Endodermal cell (in vitro differentiated cells): ENCODE data around the gene CSNK1E. TPM values are rescaled to one million over a fixed set of nuclear protein-coding genes. Genes with fewer than 3 reads are reported as not detected.
"Not testable (repeated sequence)": the region's sequence is repeated elsewhere in the genome, so short reads cannot be mapped to it uniquely, and the experiment has no call there.

ENCODE experiments used
- DNase-seq: peaks from one replicate; pipeline ENCODE4 v3.0.0-alpha.2; 2017
- H3K27ac ChIP-seq: 2 replicates; pipeline ENCODE4 v1.5.1; 2013; ENCODE audit warnings: mild to moderate bottlenecking, low read depth, low read length, moderate library complexity
- H3K27me3 ChIP-seq: 2 replicates; pipeline ENCODE4 v1.6.1; 2013; ENCODE audit warnings: mild to moderate bottlenecking, low read length, moderate library complexity; ENCODE audit not compliant: insufficient read depth, control insufficient read depth, poor library complexity, severe bottlenecking
- H3K36me3 ChIP-seq: 2 replicates; pipeline ENCODE4 v1.7.0; 2013; ENCODE audit warnings: mild to moderate bottlenecking, low read length, moderate library complexity; ENCODE audit not compliant: control insufficient read depth, insufficient read depth
- H3K4me1 ChIP-seq: one replicate; pipeline ENCODE4 v1.7.0; 2013; ENCODE audit warnings: low read length; ENCODE audit not compliant: control insufficient read depth, insufficient read depth
- H3K4me3 ChIP-seq: 2 replicates; pipeline ENCODE4 v1.5.1; 2013; ENCODE audit warnings: mild to moderate bottlenecking, low read length, moderate library complexity
- H3K9ac ChIP-seq: 2 replicates; pipeline ENCODE4 v1.6.1; 2013; ENCODE audit warnings: mild to moderate bottlenecking, low read length, moderate library complexity; ENCODE audit not compliant: poor library complexity, severe bottlenecking; ENCODE audit errors: extremely low read depth
- H3K9me3 ChIP-seq: 2 replicates; pipeline ENCODE4 v1.6.1; 2013; ENCODE audit warnings: mild to moderate bottlenecking, low read length, moderate library complexity; ENCODE audit not compliant: control insufficient read depth
- H3K27ac Mint-ChIP-seq: 2 replicates; pipeline ENCODE4 v1.8.0; 2020; ENCODE audit warnings: mixed read lengths
- H3K27me3 Mint-ChIP-seq: 2 replicates; pipeline ENCODE4 v1.8.0; 2021; ENCODE audit warnings: mild to moderate bottlenecking, mixed read lengths; ENCODE audit not compliant: insufficient read depth
- H3K36me3 Mint-ChIP-seq: 2 replicates; pipeline ENCODE4 v1.8.0; 2020; ENCODE audit warnings: low read depth, mixed read lengths
- H3K4me1 Mint-ChIP-seq: 2 replicates; pipeline ENCODE4 v1.8.0; 2020; ENCODE audit warnings: mixed read lengths
- H3K4me3 Mint-ChIP-seq: 2 replicates; pipeline ENCODE4 v1.8.0; 2020; ENCODE audit warnings: mild to moderate bottlenecking, moderate library complexity, mixed read lengths
- H3K9me3 Mint-ChIP-seq: 2 replicates; pipeline ENCODE4 v1.8.0; 2020; ENCODE audit warnings: mild to moderate bottlenecking, mixed read lengths
- WGBS, 2 experiments: methylation state at CpG; one replicate each; pipeline versions ENCODE4 v1.1.5 to v1.1.7; 2013; ENCODE audit warnings: missing lambda C conversion rate in 2 of 2, mixed read lengths in 1 of 2; ENCODE audit not compliant: insufficient coverage in 1 of 2, insufficient read length in 1 of 2; 5-methylcytosine and 5-hydroxymethylcytosine counted together
- long read RNA-seq, 4 experiments: library from polyadenylated mRNA in 2 of 4; library from RNA in 1 of 4; library from capped mRNA in 1 of 4; stranded (forward) in 3 of 4; unstranded in 1 of 4; transcript quantifications; one replicate each; pipeline ENCODE4 v2.0.0, GENCODE V29; 2020 to 2021; ENCODE audit warnings: inconsistent platforms in 1 of 4
- polyA plus RNA-seq, 2 experiments: library from polyadenylated mRNA; stranded (reverse); fragments of 50-300 nt; gene quantifications; one replicate each; pipeline ENCODE4 v1.2.3, GENCODE V29; 2013
- total RNA-seq, 2 donors: library from RNA; stranded (reverse); fragmentation: NEBNext Ultra II Directional in 1 of 2; extraction: Animal tissue kit (Norgen Biotek cat#: 25700) in 1 of 2; gene quantifications; 2 replicates in 1 of 2; 3 replicates in 1 of 2; pipeline ENCODE4 v1.2.1, GENCODE V29; 2021
- TF ChIP-seq, protein P1 (sequence below): fragments of 200-600 bp; sonication (generic); conservative IDR thresholded peaks from 2 replicates; pipeline ENCODE4 v1.5.0; 2021; ENCODE audit warnings: antibody characterized with exemption, mild to moderate bottlenecking

Gene CSNK1E
- total RNA-seq = 100 to 1,000 TPM; 224 to 229 TPM
- polyA plus RNA-seq (2013, experiment 1 of 2) = 167 TPM
- 148 TPM for polyA plus RNA-seq (2013, experiment 2 of 2)
- long read RNA-seq, experiment 1, transcript CSNK1E-203 (11 exons, 2,791 nt) = major isoform, 10 of 53 reads
- long read RNA-seq, experiment 1, partial matches to known transcripts = 17 of 53 reads
- long read RNA-seq, experiment 1, other reads (novel, unspliced or antisense) = 25 of 53 reads
- long read RNA-seq, experiment 2, transcript CSNK1E-205 (8 exons, 2,127 nt) = minor isoform, 6 of 376 reads
- long read RNA-seq, experiment 2, transcript CSNK1E-203 (11 exons, 2,791 nt) = major isoform, 265 of 376 reads
- long read RNA-seq, experiment 2, partial matches to known transcripts = 22 of 376 reads
- long read RNA-seq, experiment 2, other reads (novel, unspliced or antisense) = 76 of 376 reads
- long read RNA-seq, experiment 3, transcript CSNK1E-203 (11 exons, 2,791 nt) = major isoform, 5 of 24 reads
- long read RNA-seq, experiment 3, partial matches to known transcripts = 5 of 24 reads
- long read RNA-seq, experiment 3, other reads (novel, unspliced or antisense) = 14 of 24 reads
- long read RNA-seq, experiment 4, partial matches to known transcripts = 0 of 11 reads
- long read RNA-seq, experiment 4, other reads (novel, unspliced or antisense) = 10 of 11 reads

DNA sequence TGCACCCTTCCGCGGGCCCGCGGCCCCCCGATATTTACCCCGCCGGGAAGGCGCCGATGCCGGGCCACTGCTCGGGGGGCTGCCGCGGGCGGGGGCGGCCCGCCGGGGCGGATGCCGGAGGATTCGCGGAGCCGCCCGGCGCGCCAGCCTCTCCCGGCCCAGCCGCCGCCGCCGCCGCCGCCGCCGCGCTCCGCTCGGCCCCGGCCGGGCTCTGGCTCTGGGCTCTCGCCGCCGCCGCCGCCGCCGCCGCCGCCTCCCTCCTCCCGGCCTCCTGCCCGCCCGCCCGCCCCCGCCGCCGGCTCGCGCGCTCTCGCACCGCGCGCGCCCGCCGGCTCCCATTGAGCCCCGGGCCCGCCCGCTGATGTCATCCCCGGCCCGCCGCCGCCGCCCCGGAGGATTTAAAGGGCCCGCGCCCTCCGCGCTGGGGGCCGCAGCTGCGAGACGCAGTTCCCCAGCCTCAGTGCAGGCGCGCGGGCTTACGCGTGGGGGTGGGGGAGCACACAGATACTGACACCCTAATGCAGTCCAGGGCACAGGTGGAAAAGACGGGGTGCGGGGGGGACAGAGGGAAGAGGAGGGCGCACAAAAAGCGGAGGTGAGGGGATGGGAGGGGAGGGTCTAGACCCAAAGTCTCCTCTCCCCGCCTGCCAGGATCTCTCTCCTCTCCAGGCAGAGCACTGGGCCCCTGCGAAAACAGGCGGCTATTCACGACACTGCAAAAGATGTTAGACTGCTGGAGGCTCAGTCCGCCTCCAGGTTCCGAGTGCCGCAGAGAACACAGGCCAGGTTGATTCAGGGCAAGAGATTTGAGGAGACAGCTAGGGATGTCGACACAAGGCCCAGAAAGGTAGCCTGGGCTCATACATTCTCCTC is at the start of gene CSNK1E:
TSS of gene CSNK1E (minus strand) at position 312 of the 873 bp plus-strand sequence. CDS start 3,276 bp downstream, outside the sequence.
- Mint-ChIP-seq H3K36me3 (peaks cover 16% of the 10 kb centered on the region), H3K9me3 (no peaks in the 10 kb centered on the region), H3K27me3 (no peaks in the 10 kb centered on the region), H3K4me1 (peaks cover 48% of the 10 kb centered on the region), H3K4me3 (peak within 1 kb of the TSS; percentile 96), H3K27ac (peak within 1 kb of the TSS; percentile 98)
- TF ChIP-seq, protein P1, sequence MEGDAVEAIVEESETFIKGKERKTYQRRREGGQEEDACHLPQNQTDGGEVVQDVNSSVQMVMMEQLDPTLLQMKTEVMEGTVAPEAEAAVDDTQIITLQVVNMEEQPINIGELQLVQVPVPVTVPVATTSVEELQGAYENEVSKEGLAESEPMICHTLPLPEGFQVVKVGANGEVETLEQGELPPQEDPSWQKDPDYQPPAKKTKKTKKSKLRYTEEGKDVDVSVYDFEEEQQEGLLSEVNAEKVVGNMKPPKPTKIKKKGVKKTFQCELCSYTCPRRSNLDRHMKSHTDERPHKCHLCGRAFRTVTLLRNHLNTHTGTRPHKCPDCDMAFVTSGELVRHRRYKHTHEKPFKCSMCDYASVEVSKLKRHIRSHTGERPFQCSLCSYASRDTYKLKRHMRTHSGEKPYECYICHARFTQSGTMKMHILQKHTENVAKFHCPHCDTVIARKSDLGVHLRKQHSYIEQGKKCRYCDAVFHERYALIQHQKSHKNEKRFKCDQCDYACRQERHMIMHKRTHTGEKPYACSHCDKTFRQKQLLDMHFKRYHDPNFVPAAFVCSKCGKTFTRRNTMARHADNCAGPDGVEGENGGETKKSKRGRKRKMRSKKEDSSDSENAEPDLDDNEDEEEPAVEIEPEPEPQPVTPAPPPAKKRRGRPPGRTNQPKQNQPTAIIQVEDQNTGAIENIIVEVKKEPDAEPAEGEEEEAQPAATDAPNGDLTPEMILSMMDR = no peak
- peaks cover 22% of the 10 kb centered on the region for H3K4me1 ChIP-seq
- peaks cover 20% of the 10 kb centered on the region for H3K36me3 ChIP-seq
- peak; percentile 86 for DNase-seq
- no peaks in the 10 kb centered on the region for H3K27me3 ChIP-seq
- whole genome bisulfite sequencing, 2 experiments = 4 to 28% methylated on average over 7 to 90 of the region's 98 CpGs
- peak within 1 kb of the TSS; percentile 100 for H3K4me3 ChIP-seq
- H3K27ac ChIP-seq = peak within 1 kb of the TSS; percentile 98
- no peaks in the 10 kb centered on the region for H3K9me3 ChIP-seq
- H3K9ac ChIP-seq = peak within 1 kb of the TSS; percentile 96

DNA sequence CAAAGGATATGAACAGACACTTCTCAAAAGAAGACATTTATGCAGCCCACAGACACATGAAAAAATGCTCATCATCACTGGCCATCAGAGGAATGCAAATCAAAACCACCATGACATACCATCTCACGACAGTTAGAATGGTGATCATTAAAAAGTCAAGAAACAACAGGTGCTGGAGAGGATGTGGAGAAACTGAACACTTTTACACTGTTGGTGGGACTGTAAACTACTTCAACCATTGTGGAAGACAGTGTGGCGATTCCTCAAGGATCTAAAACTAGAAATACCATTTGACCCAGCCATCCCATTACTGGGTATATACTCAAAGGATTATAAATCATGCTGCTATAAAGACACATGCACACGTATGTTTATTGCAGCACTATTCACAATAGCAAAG is 48.6 kb upstream of the CSNK1E start:
- not testable (repeated sequence) for H3K4me1 ChIP-seq, H3K27me3 Mint-ChIP-seq, H3K9ac ChIP-seq, H3K27me3 ChIP-seq, H3K4me1 Mint-ChIP-seq, H3K27ac Mint-ChIP-seq, DNase-seq, H3K4me3 Mint-ChIP-seq, H3K9me3 ChIP-seq, H3K9me3 Mint-ChIP-seq, H3K27ac ChIP-seq, H3K4me3 ChIP-seq
- H3K36me3 ChIP-seq = peaks cover 10% of the 10 kb centered on the region
- WGBS, 2 experiments = 89 to 100% methylated on average over 1 of the region's 3 CpGs
- peaks cover 40% of the 10 kb centered on the region for H3K36me3 Mint-ChIP-seq

DNA sequence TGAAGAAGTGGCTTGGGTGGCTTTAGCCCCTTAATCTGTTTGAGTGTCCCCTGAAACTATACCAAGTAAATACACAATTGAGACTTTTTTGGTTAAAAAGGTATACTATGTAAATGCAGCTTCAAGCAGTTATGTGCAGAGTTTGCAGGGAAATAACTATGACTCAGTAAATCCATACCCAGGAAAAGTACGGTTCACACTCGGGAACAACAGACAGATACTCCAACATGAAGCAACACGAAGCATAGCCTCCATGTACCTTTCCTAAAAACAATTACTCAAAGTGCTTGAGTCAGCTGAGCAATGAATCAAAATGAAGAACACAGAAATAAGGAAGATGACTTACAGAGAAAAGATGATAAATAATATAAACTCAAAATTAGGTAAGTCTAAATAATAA is 47.9 kb upstream of the CSNK1E start:
- not testable (repeated sequence) for H3K27ac ChIP-seq, H3K9me3 ChIP-seq, H3K4me3 Mint-ChIP-seq, H3K4me3 ChIP-seq, H3K4me1 ChIP-seq, H3K27me3 Mint-ChIP-seq, H3K4me1 Mint-ChIP-seq, H3K9ac ChIP-seq, H3K27me3 ChIP-seq, DNase-seq, H3K9me3 Mint-ChIP-seq, H3K27ac Mint-ChIP-seq
- peaks cover 14% of the 10 kb centered on the region for H3K36me3 ChIP-seq
- peaks cover 44% of the 10 kb centered on the region for H3K36me3 Mint-ChIP-seq
- WGBS, 2 experiments = 86% methylated on average over 2 of the region's 3 CpGs; no CpG with 5 or more reads in 1 of the 2 experiments

DNA sequence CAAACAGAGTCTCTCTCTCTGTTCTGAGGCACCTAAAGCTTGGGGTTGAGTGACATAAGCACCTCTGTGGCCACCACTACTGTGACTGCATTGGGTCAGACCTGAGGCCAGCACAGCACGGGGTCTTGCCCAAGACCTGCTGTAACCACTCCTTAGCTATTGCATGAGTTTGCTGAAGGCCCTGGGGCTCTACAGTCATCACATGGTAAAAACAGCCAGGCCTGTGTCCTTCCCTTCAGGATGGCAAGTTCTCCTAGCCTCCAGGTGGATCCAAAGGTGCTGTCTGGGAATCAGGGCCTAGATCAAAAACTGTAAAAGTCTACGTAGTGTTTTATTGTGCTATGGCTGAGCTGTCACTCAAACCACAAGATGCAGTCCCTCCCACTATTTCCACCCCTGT is 43.3 kb upstream of the CSNK1E start:
- not testable (repeated sequence) for H3K27ac Mint-ChIP-seq, H3K4me1 ChIP-seq, DNase-seq, H3K4me1 Mint-ChIP-seq, H3K27me3 ChIP-seq, H3K4me3 ChIP-seq, H3K27me3 Mint-ChIP-seq, H3K9me3 ChIP-seq, H3K27ac ChIP-seq, H3K9ac ChIP-seq, H3K9me3 Mint-ChIP-seq, H3K4me3 Mint-ChIP-seq
- H3K36me3 Mint-ChIP-seq = peaks cover 52% of the 10 kb centered on the region
- peaks cover 33% of the 10 kb centered on the region for H3K36me3 ChIP-seq
- 96% methylated on average over 2 of the region's 2 CpGs; no CpG with 5 or more reads in 1 of the 2 experiments for WGBS, 2 experiments

DNA sequence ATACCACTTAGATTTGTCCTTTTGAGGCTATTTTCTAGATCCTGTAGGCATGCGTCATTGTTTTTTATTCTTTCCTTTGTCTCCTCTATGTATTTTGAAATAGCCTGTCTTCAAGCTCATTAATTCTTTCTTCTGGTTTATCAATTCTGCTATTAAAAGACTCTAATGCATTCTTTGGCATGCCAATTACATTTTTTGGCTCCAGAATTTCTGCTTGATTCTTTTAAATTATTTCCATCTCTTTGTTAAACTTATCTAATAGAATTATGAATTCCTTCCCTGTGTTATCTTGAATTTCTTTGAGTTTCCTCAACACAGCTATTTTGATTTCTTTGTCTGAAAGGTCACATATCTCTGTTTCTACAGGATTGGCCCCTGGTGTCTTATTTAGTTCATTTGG is 42.6 kb upstream of the CSNK1E start:
- no CpG with 5 or more reads among the region's 1 CpG for WGBS, 2 experiments
- not testable (repeated sequence) for H3K27ac ChIP-seq

More for the DNA sequence above, 42.6 kb upstream of the CSNK1E start:
- not testable (repeated sequence) for H3K27ac Mint-ChIP-seq, H3K4me3 ChIP-seq, H3K27me3 Mint-ChIP-seq, H3K27me3 ChIP-seq, H3K9me3 Mint-ChIP-seq, H3K4me1 Mint-ChIP-seq, H3K9ac ChIP-seq, H3K4me3 Mint-ChIP-seq, DNase-seq, H3K9me3 ChIP-seq, H3K4me1 ChIP-seq
- peaks cover 38% of the 10 kb centered on the region for H3K36me3 ChIP-seq
- H3K36me3 Mint-ChIP-seq = peaks cover 50% of the 10 kb centered on the region
